Fibroblast of skin of left quadriceps (primary cell): ENCODE data around the gene FIP1L1.
A peak's percentile ranks its signal among the peaks of the same experiment; 100 is the strongest.

Experiments used
- DNase-seq, 2 experiments: peaks; one replicate each; pipeline ENCODE4 v3.0.0-alpha.2; 2013; ENCODE audit warnings: low read depth in 2 of 2

Gene FIP1L1

DNA sequence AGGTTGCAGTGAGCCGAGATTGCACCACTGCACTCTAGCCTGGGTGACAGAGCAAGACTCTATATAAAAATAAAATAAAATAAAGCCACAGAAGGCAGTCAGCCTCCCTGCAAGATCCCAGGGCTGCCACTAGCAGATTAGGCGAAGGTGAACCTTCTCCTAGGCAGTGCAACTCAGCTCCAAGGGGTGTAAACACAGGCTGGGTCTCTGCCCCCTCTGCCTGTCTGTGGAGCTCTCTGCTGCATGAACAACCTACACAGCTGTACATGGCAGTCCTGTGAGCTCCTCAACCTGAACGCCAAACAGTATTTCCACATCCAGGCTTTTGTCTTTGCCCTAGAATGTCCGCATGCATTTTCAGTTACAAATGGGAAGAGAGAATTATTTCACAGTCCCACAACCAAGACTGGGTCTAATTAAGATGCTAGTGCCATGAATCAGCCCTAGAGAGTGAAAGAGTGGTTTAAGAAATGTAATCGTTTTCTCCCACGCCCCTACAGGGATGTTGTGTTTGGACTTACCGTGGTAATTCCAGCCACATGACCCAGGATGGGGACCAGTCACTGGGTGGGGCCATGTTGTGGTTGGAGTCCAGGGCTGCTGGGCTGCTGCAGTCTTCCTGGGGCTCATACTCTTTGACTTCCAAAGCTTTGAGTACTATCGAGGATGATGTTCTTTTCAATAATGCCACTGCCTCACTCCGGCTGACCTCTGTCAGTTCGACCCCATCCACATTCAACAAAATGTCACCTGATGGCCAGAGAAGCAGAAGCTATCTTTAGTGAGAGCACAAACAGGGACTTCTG is 99.0 kb downstream of the FIP1L1 start:
- DNase-seq: peak; percentile 98

- DNase-seq: no peak
Observed at GRCh38 chr4:53477038-53477565, 99.7 kb downstream of the FIP1L1 start.

GRCh38 chr4:53477636-53478035 is 100.2 kb downstream of the FIP1L1 start:
- no peak for DNase-seq

- DNase-seq: peak; percentile 75 to 82
Observed at GRCh38 chr4:53478671-53479456, 101.4 kb downstream of the FIP1L1 start.

GRCh38 chr4:53479736-53480525 is 102.5 kb downstream of the FIP1L1 start:
- DNase-seq: peak in 1 of 2 experiments; percentile 56

GRCh38 chr4:53480909-53481308 is 103.5 kb downstream of the FIP1L1 start:
- no peak for DNase-seq

- no peak for DNase-seq
Observed at GRCh38 chr4:53481586-53481985, 104.1 kb downstream of the FIP1L1 start.

DNA sequence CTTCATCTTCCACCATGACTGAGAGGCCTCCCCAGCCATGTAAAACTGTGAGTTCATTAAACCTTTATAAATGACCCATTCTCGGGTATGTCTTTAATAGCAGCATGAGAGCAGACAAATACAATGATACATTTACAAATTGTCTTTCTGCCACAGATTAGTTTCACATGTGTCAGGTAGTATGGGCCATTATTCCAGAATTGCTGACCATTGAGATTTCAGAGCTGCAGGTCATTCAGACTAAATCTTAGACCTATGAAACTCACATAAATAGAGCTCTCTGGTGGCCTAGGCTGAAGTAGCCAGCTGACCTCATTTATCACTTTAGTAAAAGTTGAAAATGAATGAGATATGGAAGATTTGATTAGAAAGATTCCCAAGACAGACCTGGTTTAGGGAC is 105.8 kb downstream of the FIP1L1 start:
- no peak for DNase-seq

- no peak for DNase-seq
Observed at GRCh38 chr4:53484911-53485657, 107.6 kb downstream of the FIP1L1 start.

DNA sequence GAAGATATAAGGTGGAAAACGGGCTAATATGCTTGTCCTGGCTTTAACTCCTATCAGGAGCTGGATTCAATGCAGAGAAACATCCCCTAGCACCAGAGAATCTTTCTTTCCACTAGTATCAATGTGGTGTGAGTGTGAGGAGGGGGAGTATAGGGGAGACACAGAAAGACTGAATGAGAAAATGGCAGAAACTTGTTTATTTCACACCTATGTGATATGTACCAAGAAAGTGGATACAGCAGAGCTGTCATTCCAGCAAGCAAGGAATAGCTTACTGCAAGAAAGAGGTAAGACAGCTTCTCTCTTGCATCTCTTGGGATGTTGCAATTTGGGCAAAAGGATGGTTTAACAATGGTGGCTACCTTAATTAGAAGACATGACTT is 108.2 kb downstream of the FIP1L1 start:
- no peak for DNase-seq

DNA sequence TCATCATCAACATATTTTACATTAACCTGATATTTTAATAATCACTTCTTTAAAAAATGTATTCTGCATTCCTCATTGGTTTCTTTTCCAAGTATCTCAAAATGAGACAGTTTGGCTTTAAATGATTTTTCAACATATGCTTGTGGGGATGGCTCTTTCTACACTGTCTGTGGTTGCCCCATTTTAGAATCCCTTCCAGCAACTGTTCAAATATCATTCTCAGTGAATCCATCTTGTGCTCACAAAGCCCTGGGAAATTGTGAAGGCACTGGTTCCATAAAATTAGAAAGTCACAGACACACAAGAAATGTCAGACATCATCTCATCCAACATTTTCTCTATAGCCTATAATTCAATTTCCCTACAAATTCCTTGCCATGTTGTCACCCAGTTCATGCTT is 110.3 kb downstream of the FIP1L1 start:
- DNase-seq: no peak

DNA sequence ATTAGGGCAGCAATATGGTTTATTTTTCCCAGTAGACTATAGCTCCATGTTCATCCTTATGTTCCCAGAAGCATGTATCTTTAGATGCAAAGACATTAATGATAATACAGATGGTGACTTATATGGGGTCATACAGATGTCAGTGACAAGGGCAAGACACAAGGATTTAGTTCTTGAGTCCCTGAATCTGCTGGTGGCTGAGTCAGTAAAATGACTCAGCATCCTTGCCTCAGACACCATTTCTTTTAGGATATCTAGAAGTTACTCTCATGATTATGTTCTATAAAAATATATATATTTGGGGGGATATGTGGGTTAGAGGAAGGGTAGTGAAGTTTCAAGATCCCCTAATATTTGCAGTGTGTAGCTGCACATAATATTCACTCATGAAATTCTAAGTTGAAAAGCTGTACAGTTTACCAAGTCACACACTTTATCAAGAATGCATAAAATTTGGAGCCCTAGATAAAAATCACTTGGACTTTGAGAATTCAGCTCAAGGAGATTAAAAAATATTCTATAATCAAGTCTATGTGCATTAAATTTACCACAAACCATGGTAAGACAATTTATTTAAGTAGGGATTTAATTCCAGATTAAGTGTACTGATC is 111.9 kb downstream of the FIP1L1 start:
- DNase-seq: no peak

DNA sequence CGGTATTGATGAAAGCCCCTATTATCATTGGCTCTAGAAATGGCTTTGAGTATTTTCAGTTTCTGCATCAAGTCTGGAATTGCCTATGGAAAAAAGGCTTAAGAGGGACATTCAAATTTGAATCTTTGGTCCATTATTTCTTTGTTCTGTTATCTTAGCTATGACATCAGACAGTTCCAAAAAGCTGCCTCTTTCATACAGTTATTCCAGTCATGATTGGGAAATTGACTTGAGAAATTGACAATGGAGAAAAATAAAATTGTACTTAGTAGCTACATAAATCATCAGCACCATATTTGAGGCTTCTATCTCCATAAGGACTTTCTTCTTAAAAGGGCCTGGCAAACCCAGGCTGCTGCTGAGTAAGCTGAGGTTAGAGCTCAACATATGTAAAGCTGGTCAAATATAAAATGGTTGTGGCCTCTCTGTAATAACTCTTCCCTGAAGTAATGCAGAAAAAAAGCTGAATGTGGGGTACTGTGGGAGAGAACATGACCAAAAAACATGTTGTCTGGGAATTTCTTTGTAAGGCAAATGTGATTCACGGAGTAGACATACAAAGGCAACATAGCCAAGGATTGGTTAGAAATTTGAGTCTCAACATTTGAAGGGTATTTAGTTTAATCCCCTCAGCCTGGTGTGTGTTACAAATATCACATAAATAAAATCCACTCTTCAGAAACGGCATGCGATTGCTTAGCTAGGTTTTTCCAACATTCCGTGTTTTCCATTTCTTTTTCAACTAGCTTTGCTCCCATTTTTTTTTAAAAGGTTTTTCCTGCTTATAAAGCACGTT is 112.9 kb downstream of the FIP1L1 start:
- peak; percentile 87 to 88 for DNase-seq

- DNase-seq: peak; percentile 93 to 94
Observed at GRCh38 chr4:53490965-53491622, 113.7 kb downstream of the FIP1L1 start.

GRCh38 chr4:53494851-53495250 is 117.4 kb downstream of the FIP1L1 start:
- no peak for DNase-seq

GRCh38 chr4:53497487-53498244 is 120.2 kb downstream of the FIP1L1 start:
- DNase-seq: no peak

- DNase-seq: no peak
Observed at GRCh38 chr4:53498706-53499105, 121.3 kb downstream of the FIP1L1 start.

DNA sequence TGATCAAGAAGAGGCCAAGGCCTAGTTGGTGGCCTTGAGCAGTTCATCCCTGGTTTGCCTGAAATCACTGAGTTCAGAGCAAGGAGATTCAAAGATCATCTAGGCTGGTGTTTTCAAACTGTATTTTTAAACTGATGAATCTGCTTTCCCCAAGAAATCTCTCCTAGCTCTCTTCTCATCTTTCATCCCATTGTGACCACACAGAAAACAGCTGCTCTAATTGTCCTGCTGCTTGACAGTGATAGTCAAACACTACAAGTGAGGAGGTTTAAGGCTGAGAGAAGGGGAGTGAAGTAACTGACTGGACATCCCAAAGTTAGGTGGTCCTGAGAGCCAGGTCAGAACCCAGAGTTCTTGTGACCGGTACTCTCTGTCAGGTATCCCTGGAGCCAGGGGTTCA is 122.3 kb downstream of the FIP1L1 start:
- no peak for DNase-seq

- DNase-seq: no peak
Observed at GRCh38 chr4:53500546-53500945, 123.1 kb downstream of the FIP1L1 start.
